Liver (tissue), 9 donors: ENCODE data around the gene MYCBPAP. TPM values are rescaled to one million over a fixed set of nuclear protein-coding genes. Genes with fewer than 3 reads are reported as not detected.

Experiments used
- DNase-seq: peaks from one replicate; pipeline ENCODE4 v3.0.0-alpha.2; 2017; ENCODE audit warnings: low spot score
- H3K27ac ChIP-seq, 2 donors: one replicate each; pipeline ENCODE4 v1.7.0; 2013; ENCODE audit warnings: inconsistent platforms in 2 of 2, low read length in 2 of 2, control low read depth in 1 of 2, low read depth in 1 of 2, mild to moderate bottlenecking in 1 of 2
- H3K27me3 ChIP-seq, 4 donors: one replicate each; pipeline versions ENCODE4 v1.6.1 to v1.7.0; 2013; ENCODE audit warnings: low read length in 3 of 4, inconsistent platforms in 1 of 4, mild to moderate bottlenecking in 1 of 4, moderate library complexity in 1 of 4; ENCODE audit not compliant: control insufficient read depth in 4 of 4, insufficient read depth in 4 of 4
- H3K36me3 ChIP-seq, 4 donors: one replicate each; pipeline versions ENCODE4 v1.6.1 to v1.7.0; 2013; ENCODE audit warnings: low read length in 3 of 4, mild to moderate bottlenecking in 3 of 4, low read depth in 1 of 4, moderate library complexity in 1 of 4; ENCODE audit not compliant: control insufficient read depth in 4 of 4, insufficient read depth in 3 of 4
- H3K4me1 ChIP-seq, 4 donors: one replicate each; pipeline versions ENCODE4 v1.6.1 to v1.7.0; 2013; ENCODE audit warnings: low read length in 3 of 4, mild to moderate bottlenecking in 3 of 4, moderate library complexity in 1 of 4; ENCODE audit not compliant: control insufficient read depth in 4 of 4, insufficient read depth in 4 of 4
- H3K4me3 ChIP-seq, 3 donors: one replicate each; pipeline versions ENCODE4 v1.6.1 to v1.7.0; 2013; ENCODE audit warnings: low read length in 3 of 3, control low read depth in 1 of 3, low read depth in 1 of 3, mild to moderate bottlenecking in 1 of 3
- H3K9ac ChIP-seq, 2 donors: one replicate each; pipeline ENCODE4 v1.7.0; 2013; ENCODE audit warnings: low read length in 2 of 2, mild to moderate bottlenecking in 2 of 2, moderate library complexity in 2 of 2, control low read depth in 1 of 2, low read depth in 1 of 2
- H3K9me3 ChIP-seq, 4 donors: one replicate each; pipeline versions ENCODE4 v1.6.1 to v1.7.0; 2013; ENCODE audit warnings: low read length in 3 of 4; ENCODE audit not compliant: control insufficient read depth in 4 of 4
- EGR1 ChIP-seq, 2 donors: IDR thresholded peaks; 2 replicates each; pipeline ENCODE4 v1.6.1; 2016 to 2018; ENCODE audit warnings: antibody characterized with exemption in 2 of 2, low read depth in 2 of 2
- FOXA1 ChIP-seq: IDR thresholded peaks from 2 replicates; pipeline ENCODE4 v1.6.1; 2016; ENCODE audit warnings: antibody characterized with exemption
- FOXA2 ChIP-seq: IDR thresholded peaks from 2 replicates; pipeline ENCODE4 v1.6.1; 2016; ENCODE audit warnings: antibody characterized with exemption
- GABPA ChIP-seq, 2 donors: IDR thresholded peaks in 1 of 2; conservative IDR thresholded peaks in 1 of 2; 2 replicates each; pipeline ENCODE4 v1.6.1; 2016; ENCODE audit warnings: antibody characterized with exemption in 2 of 2, mild to moderate bottlenecking in 1 of 2, moderate library complexity in 1 of 2
- HNF4A ChIP-seq, 2 donors: conservative IDR thresholded peaks; 2 replicates each; pipeline ENCODE4 v1.6.1; 2016; ENCODE audit warnings: antibody characterized with exemption in 2 of 2, mild to moderate bottlenecking in 2 of 2
- HNF4G ChIP-seq: IDR thresholded peaks from 2 replicates; pipeline ENCODE4 v1.6.1; 2016; ENCODE audit warnings: antibody characterized with exemption
- JUND ChIP-seq, 2 donors: IDR thresholded peaks; 2 replicates each; pipeline ENCODE4 v1.6.1; 2016; ENCODE audit warnings: antibody characterized with exemption in 2 of 2
- NR2F2 ChIP-seq: IDR thresholded peaks from 2 replicates; pipeline ENCODE4 v1.6.1; 2016; ENCODE audit warnings: antibody characterized with exemption
- RAD21 ChIP-seq, 2 donors: IDR thresholded peaks; 2 replicates each; pipeline ENCODE4 v1.6.1; 2016; ENCODE audit warnings: antibody characterized with exemption in 2 of 2, mild to moderate bottlenecking in 2 of 2
- RXRA ChIP-seq, 2 donors: IDR thresholded peaks; 2 replicates each; pipeline ENCODE4 v1.6.1; 2017 to 2018; ENCODE audit warnings: antibody characterized with exemption in 2 of 2, mild to moderate bottlenecking in 1 of 2
- SP1 ChIP-seq: IDR thresholded peaks from 2 replicates; pipeline ENCODE4 v1.6.1; 2018; ENCODE audit warnings: antibody characterized with exemption, mild to moderate bottlenecking
- TAF1 ChIP-seq: conservative IDR thresholded peaks from 2 replicates; pipeline ENCODE4 v1.6.1; 2016; ENCODE audit warnings: antibody characterized with exemption, mild to moderate bottlenecking
- YY1 ChIP-seq: IDR thresholded peaks from 2 replicates; pipeline ENCODE4 v1.6.1; 2016; ENCODE audit warnings: antibody characterized with exemption, mild to moderate bottlenecking
- WGBS: extraction: QIAGEN DNeasy Blood & Tissue Kit; methylation state at CpG from one replicate; pipeline ENCODE4 v1.1.7; 2013; 5-methylcytosine and 5-hydroxymethylcytosine counted together
- polyA plus RNA-seq, 2 donors: library from polyadenylated mRNA; stranded (reverse) in 1 of 2; unstranded in 1 of 2; fragments of 200-250 nt in 1 of 2; fragments of >200 nt in 1 of 2; fragmentation: Nextera tagmentation in 1 of 2; extraction: Ambion mirVana in 1 of 2; gene quantifications; one replicate each; pipeline versions ENCODE4 v1.2.1 to v1.2.3, GENCODE V29; 2013 to 2015
- total RNA-seq, 2 donors: library from RNA; depleted of rRNA; stranded (reverse); fragments of >200 nt; gene quantifications; one replicate each; pipeline ENCODE4 v1.2.3, GENCODE V29; 2014
- TF ChIP-seq, protein P1 (sequence below): IDR thresholded peaks from 2 replicates; pipeline ENCODE4 v1.6.1; 2016; ENCODE audit warnings: antibody characterized with exemption, mild to moderate bottlenecking
- TF ChIP-seq, protein P2 (sequence below): IDR thresholded peaks from 2 replicates; pipeline ENCODE4 v1.6.1; 2016; ENCODE audit warnings: antibody characterized with exemption
- TF ChIP-seq, protein P3 (sequence below): IDR thresholded peaks from 2 replicates; pipeline ENCODE4 v1.6.1; 2016; ENCODE audit warnings: antibody characterized with exemption
- TF ChIP-seq, protein P4 (sequence below): IDR thresholded peaks from 2 replicates; pipeline ENCODE4 v1.6.1; 2016; ENCODE audit warnings: antibody characterized with exemption
- TF ChIP-seq, protein P5 (sequence below): fragments of 150-350 bp; IDR thresholded peaks from 2 replicates; pipeline ENCODE4 v1.5.1; 2017; ENCODE audit warnings: improper control_type of control experiment, low read depth, low read length; ENCODE audit not compliant: missing input control
- donor health status: healthy.
- donor health status: healthy.
- donor health status: healthy.
- donor health status: healthy.
- donor health status: healthy.

MYCBPAP gene
- total and polyA plus RNA-seq, 4 donors, result 0.23 to 0.25 TPM; not detected in 2

DNA sequence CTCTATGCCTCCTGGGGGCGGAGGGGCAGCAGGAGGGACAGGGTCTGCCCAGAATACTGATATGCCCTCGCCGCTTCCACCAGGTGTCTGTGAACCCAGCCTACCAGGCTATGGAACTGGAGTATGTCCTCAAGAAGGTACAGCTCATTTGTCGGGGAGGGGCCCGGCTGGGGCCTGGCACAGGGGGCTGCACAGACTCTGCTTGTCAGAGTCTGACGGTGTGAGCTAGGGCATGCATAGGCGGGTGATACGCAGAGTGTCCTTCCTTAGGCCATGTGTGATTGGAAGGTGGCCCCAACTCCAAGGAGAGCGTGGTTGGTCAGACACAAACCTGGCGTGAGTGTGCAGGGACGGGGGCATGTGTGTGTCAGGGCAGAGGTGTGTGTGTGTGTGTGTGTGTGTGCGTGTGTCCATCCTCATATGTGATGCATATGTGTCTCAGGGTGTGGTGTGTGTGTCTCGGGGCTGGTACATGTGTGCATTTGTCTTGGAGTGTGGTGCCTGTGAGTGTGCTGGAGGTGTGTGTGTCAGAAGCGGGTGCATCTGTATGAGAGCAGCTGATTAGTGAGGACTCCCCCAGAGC, 46.6 kb upstream of the MYCBPAP start:
- H3K27me3 ChIP-seq, result no peaks in the 10 kb centered on the region
- no peak overlapping the region for H3K9ac ChIP-seq
- 96% methylated on average over 14 of the region's 14 CpGs for WGBS
- no peak for DNase-seq
- H3K27ac ChIP-seq, result no peak overlapping the region
- TF ChIP-seq HNF4G (no peak), YY1 (no peak), FOXA1 (no peak), TAF1 (no peak), RXRA (IDR thresholded peaks at IDR 0.05) (no peak), NR2F2 (no peak), FOXA2 (no peak), GABPA (IDR thresholded peaks at IDR 0.05 in 1 of 2, conservative IDR thresholded peaks at IDR 0.05 in 1 of 2) (no peak), EGR1 (IDR thresholded peaks at IDR 0.05; ENCODE audit: low read depth in 2 of 2) (no peak), RAD21 (IDR thresholded peaks at IDR 0.05) (no peak), SP1 (no peak), HNF4A (conservative IDR thresholded peaks at IDR 0.05) (no peak), JUND (IDR thresholded peaks at IDR 0.05) (no peak)
- TF ChIP-seq, protein P1, sequence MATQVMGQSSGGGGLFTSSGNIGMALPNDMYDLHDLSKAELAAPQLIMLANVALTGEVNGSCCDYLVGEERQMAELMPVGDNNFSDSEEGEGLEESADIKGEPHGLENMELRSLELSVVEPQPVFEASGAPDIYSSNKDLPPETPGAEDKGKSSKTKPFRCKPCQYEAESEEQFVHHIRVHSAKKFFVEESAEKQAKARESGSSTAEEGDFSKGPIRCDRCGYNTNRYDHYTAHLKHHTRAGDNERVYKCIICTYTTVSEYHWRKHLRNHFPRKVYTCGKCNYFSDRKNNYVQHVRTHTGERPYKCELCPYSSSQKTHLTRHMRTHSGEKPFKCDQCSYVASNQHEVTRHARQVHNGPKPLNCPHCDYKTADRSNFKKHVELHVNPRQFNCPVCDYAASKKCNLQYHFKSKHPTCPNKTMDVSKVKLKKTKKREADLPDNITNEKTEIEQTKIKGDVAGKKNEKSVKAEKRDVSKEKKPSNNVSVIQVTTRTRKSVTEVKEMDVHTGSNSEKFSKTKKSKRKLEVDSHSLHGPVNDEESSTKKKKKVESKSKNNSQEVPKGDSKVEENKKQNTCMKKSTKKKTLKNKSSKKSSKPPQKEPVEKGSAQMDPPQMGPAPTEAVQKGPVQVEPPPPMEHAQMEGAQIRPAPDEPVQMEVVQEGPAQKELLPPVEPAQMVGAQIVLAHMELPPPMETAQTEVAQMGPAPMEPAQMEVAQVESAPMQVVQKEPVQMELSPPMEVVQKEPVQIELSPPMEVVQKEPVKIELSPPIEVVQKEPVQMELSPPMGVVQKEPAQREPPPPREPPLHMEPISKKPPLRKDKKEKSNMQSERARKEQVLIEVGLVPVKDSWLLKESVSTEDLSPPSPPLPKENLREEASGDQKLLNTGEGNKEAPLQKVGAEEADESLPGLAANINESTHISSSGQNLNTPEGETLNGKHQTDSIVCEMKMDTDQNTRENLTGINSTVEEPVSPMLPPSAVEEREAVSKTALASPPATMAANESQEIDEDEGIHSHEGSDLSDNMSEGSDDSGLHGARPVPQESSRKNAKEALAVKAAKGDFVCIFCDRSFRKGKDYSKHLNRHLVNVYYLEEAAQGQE, result no peak
- TF ChIP-seq, protein P2, sequence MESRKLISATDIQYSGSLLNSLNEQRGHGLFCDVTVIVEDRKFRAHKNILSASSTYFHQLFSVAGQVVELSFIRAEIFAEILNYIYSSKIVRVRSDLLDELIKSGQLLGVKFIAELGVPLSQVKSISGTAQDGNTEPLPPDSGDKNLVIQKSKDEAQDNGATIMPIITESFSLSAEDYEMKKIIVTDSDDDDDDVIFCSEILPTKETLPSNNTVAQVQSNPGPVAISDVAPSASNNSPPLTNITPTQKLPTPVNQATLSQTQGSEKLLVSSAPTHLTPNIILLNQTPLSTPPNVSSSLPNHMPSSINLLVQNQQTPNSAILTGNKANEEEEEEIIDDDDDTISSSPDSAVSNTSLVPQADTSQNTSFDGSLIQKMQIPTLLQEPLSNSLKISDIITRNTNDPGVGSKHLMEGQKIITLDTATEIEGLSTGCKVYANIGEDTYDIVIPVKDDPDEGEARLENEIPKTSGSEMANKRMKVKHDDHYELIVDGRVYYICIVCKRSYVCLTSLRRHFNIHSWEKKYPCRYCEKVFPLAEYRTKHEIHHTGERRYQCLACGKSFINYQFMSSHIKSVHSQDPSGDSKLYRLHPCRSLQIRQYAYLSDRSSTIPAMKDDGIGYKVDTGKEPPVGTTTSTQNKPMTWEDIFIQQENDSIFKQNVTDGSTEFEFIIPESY, result no peak
- TF ChIP-seq, protein P3, sequence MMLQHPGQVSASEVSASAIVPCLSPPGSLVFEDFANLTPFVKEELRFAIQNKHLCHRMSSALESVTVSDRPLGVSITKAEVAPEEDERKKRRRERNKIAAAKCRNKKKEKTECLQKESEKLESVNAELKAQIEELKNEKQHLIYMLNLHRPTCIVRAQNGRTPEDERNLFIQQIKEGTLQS, result no peak
- TF ChIP-seq, protein P4, sequence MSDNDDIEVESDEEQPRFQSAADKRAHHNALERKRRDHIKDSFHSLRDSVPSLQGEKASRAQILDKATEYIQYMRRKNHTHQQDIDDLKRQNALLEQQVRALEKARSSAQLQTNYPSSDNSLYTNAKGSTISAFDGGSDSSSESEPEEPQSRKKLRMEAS, result no peak
- TF ChIP-seq, protein P5, sequence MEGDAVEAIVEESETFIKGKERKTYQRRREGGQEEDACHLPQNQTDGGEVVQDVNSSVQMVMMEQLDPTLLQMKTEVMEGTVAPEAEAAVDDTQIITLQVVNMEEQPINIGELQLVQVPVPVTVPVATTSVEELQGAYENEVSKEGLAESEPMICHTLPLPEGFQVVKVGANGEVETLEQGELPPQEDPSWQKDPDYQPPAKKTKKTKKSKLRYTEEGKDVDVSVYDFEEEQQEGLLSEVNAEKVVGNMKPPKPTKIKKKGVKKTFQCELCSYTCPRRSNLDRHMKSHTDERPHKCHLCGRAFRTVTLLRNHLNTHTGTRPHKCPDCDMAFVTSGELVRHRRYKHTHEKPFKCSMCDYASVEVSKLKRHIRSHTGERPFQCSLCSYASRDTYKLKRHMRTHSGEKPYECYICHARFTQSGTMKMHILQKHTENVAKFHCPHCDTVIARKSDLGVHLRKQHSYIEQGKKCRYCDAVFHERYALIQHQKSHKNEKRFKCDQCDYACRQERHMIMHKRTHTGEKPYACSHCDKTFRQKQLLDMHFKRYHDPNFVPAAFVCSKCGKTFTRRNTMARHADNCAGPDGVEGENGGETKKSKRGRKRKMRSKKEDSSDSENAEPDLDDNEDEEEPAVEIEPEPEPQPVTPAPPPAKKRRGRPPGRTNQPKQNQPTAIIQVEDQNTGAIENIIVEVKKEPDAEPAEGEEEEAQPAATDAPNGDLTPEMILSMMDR, result no peak
- H3K36me3 ChIP-seq, result peaks cover 0 to 7% (median 0%) of the 10 kb centered on the region in 4 donors
- no peak overlapping the region for H3K4me3 ChIP-seq
- H3K9me3 ChIP-seq, result no peaks in the 10 kb centered on the region
- H3K4me1 ChIP-seq, result peaks cover 11 to 62% (median 35%) of the 10 kb centered on the region in 4 donors
